Subcutaneous adipose tissue (tissue), 4 donors: ENCODE data around the gene GUSB. TPM values are rescaled to one million over a fixed set of nuclear protein-coding genes. Genes with fewer than 3 reads are reported as not detected.

Source experiments
- small RNA-seq: library from RNA; depleted of rRNA; stranded (forward); fragments of <200 nt; gene quantifications from one replicate; pipeline ENCODE3, GENCODE V24; 2016
- total RNA-seq, 4 donors: library from RNA; depleted of rRNA; stranded (reverse); fragments of >200 nt; gene quantifications; one replicate each; pipeline ENCODE4 v1.1.0, GENCODE V29; 2016

GUSB gene
- total RNA-seq, 4 donors from 2014 or later, result 34.1 to 104 (median 44.9) TPM

Small RNA genes lying within 50 kb of the gene (small RNA-seq; reads per million reads assigned to genes)
- not detected for gene AC073261.1

Other genes with a start within 250 kb of the GUSB start
- gene VKORC1L1, start 109.1 kb downstream of the GUSB start, total RNA-seq, result 100 to 1,000 TPM in 1 of 4 donors, 10 to 100 TPM in 3; 73.3 to 117 (median 91.2) TPM
- 10 to 100 TPM; 15.5 to 34.6 (median 30.7) TPM for gene ASL, start 93.6 kb upstream of the GUSB start, total RNA-seq
- gene CRCP, start 132.6 kb upstream of the GUSB start, total RNA-seq, result 10 to 100 TPM; 27.1 to 47.1 (median 37.0) TPM
- gene TPST1, start 223.1 kb upstream of the GUSB start, total RNA-seq, result 10 to 100 TPM; 20.7 to 41.3 (median 22.6) TPM